GM18505 (cell line): ENCODE data around the gene CRNKL1.

Experiments
- ATAC-seq: cut with Tn5 transposase; IDR thresholded peaks from one replicate; pipeline ENCODE4 v1.9.1; 2021; ENCODE audit not compliant: unreplicated experiment
- POLR2A ChIP-seq: IDR thresholded peaks from 4 replicates; pipeline ENCODE4 v1.6.1; 2011; ENCODE audit warnings: borderline replicate concordance; ENCODE audit not compliant: insufficient read depth, insufficient read length; ENCODE audit errors: extremely low read depth

CRNKL1 gene

DNA sequence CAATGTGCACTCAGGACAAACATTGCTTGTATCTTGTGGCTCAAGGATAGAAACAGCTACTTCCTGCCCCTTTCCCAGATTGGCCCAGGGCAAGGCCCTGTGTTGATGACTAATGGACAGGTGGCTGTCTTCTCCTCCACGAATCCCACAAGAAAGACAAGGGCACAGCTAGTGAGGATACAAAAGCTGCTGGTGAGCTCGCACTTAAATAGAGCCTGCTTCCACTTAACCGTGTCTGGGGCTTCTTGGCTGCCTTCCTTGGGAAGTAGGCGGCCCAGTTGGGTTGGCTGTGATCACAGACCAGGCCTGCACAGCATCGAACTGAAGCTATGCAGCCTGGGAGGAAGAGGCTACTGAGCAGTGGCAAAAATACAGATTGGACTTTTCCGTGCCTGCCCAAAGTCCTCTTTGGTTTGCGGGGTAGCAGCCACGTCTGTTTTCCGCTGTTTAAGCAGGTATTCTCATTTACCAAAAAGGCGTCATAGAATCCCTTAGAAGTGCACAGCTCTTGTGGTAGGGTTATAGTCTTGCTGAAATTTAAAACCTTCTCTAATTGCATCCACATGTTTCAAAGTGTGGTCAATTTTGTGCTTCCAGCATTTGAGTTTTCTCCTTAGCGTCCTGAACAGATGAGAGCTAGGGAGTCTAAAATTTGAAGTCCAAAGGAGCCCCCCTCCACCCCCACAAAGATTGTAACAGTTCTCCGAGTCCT, 58.2 kb downstream of the CRNKL1 start:
- TF ChIP-seq POLR2A, result no peak
- ATAC-seq, result no peak

DNA sequence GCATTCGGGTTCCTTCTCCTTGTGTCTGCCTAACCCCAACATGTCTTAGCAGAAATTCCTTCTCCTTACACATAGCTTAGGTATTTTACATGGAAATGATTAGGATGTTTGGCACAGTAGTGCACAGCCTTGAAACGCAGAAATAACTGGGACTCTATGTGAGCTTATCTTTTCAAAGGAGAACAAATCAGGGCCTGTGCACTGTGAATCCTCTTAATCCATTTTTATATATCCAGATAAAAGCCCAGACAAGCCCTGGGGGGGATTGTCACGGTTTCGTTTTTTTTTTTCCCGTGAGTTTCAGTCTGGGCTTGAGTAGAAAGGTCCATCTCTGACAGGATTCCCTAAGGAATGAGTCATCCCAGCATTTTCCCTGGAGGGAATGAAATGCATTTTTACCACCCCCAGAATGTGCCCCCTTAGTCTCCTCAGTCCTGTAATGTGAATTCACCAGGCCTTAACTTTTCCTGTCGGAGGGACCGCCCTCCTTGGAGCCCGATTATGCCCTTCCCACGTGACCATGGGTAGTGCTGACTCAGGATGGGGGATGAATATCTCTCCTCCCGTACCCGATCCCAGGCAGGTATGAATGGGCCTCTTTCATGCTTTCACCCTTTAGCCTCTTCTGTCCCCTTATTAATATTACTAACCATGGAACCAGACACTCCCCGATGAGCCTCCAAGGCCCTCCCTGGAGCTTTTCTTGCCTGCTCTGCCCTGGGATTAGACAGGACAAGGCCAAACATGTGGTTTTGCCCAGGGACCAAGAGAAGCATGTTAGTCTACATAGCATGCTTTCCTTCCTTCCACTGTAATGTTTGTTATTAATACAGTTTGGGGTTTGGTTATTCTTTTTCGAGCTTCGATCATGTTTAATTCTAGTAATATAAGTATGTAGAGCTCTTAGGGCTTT, 59.0 kb downstream of the CRNKL1 start:
- ATAC-seq, result no peak
- no peak for TF ChIP-seq POLR2A

DNA sequence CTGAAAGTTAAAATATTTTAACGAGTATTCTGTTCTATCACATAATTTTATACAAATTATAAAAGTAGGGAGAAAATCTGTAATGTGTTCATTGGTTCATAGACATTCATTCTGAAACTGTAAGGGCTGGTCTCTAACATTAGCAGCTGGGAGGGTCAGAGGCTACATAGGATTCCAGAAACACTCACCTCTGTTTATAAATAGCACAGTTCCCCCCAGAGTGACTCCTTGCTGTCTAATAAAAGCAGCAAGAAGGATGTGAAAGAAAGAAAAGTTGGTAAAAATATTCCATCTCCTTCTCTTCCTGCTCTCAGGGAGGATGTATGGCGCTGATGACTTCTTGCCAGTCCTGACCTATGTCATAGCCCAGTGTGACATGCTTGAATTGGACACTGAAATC, 60.4 kb downstream of the CRNKL1 start:
- ATAC-seq, result no peak
- TF ChIP-seq POLR2A, result no peak

DNA sequence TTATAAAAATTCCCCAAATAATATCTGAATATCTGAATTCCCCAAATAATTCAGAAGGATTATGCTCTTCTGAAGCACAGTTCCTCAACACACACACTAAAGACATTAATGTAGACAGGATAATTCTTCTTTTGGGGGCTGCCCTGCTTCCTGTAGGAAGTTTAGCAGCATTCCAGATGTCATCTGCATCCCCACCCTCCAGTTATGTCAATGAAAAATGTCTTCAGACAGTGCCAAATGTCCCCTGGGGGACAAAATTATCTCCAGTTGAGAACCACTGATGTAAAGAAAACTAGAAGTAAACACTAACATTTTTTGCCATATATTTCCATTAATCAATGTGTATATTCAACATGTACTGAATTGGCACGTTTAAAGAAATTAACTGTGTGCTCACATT, 61.0 kb downstream of the CRNKL1 start:
- no peak for ATAC-seq

DNA sequence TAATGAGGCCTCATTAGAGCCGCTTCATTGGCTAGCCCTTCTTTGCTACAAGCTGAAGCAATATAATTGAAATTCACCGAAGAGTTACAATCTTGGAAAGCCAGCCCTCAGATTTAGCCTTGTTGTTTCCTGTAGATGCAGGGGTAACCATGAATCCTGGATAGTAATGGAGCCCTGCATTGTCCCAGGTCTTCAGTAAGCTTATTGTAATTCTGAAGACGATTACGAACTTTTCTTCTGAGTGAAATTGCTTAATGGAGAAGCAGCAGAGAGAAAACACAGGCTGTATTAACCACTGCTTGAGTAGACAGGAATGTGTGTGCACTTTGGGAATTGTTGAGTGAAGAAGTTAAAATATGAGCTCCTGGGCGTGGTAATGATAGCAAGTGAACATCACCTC, 61.4 kb downstream of the CRNKL1 start:
- no peak for ATAC-seq

More for the DNA sequence above, 61.0 kb downstream of the CRNKL1 start:
- no peak for TF ChIP-seq POLR2A

DNA sequence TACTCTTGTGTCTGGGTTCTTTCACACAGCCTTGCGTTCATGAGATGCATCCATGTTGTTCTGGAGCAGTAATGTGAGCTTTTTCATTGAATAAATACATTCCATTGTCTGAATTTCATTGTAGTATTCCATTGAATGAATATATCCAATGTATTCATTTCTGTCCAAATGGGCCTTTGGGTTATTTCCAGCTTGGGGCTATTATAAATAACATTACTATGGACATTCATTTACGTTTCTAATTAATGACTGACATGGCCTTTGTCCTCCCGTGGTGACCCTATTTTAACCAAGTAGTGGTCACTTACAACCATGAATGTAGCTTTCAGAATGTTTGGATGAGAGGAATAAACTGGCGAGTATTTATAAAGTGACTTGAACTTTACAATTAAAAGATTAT, 65.2 kb downstream of the CRNKL1 start:
- no peak for TF ChIP-seq POLR2A
- ATAC-seq, result no peak

More for the DNA sequence above, 61.4 kb downstream of the CRNKL1 start:
- no peak for TF ChIP-seq POLR2A

DNA sequence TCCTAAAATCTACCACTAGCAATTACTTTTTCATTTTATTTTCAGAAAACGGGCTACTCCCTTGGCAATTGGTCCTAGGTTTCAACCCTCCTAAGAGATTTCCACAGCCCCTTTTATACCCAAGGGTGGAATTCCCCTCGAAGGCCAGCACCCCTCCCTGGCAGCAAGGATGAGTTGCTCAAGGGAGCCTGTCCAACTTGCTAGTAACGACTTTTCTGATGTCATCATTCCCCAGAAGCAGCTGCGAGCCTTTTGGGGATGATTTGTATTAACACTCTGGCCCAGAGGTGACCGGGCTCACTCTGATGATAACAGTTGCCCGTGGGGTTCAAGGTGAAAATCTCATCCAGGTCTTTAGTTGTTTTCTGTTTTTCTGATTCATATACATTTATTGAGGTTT, 65.8 kb downstream of the CRNKL1 start:
- no peak for TF ChIP-seq POLR2A
- ATAC-seq, result no peak
